ENCODE measurements around the gene MTCL1. TPM values are rescaled to one million over a fixed set of nuclear protein-coding genes. Genes with fewer than 3 reads are reported as not detected.

Gene MTCL1
- total and polyA plus RNA-seq, 12 donors: 0.43 to 12.5 (median 2.1) TPM

DNA sequence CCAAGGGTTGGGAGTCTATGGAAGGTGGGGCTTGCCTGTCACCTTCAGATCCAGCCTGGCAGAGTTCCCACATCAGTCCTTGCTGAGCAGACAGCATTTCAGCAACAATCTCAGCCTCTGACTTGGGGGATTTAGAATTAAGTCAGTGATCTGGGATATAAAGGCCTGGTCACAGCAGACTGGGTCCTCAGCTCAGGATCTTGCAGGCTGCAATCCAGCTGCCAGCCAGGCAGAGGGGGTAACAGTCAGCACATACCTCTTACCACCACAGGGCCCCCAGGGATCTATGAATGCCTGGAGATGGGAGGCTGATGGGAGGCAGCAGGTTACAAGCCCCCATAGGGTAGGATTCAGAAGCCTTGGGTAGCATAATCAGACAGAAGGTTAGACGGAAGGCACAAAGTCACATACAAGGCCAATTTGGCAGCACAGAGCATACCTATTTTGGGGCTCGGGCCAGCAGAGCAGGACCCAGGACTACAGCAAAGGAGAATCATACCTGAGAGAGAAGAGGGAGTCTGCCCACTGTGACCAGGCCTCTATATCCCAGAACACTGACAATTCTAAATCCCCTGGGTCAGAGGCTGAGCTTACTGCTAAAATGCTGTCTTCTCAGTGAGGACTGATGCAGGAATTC lies 163.5 kb downstream of the MTCL1 start:
- no peak overlapping the region for H3K27ac ChIP-seq
- H3K9me3 ChIP-seq (replicated peaks in 1 of 3): no peaks in the 10 kb centered on the region
- DNase-seq: no peak
- no peaks in the 10 kb centered on the region for H3K4me1 ChIP-seq (replicated peaks in 1 of 2)
- intact Hi-C loops (cut with DNase I): no loop called here
- no peak overlapping the region for H3K4me3 ChIP-seq
- H3K27me3 ChIP-seq: no peaks in the 10 kb centered on the region
- H3K36me3 ChIP-seq (replicated peaks in 1 of 2): no peaks in the 10 kb centered on the region
- 79 to 92% (median 82%) methylated on average over 2 of the region's 2 CpGs for WGBS, 4 donors
- TF ChIP-seq, protein P1, sequence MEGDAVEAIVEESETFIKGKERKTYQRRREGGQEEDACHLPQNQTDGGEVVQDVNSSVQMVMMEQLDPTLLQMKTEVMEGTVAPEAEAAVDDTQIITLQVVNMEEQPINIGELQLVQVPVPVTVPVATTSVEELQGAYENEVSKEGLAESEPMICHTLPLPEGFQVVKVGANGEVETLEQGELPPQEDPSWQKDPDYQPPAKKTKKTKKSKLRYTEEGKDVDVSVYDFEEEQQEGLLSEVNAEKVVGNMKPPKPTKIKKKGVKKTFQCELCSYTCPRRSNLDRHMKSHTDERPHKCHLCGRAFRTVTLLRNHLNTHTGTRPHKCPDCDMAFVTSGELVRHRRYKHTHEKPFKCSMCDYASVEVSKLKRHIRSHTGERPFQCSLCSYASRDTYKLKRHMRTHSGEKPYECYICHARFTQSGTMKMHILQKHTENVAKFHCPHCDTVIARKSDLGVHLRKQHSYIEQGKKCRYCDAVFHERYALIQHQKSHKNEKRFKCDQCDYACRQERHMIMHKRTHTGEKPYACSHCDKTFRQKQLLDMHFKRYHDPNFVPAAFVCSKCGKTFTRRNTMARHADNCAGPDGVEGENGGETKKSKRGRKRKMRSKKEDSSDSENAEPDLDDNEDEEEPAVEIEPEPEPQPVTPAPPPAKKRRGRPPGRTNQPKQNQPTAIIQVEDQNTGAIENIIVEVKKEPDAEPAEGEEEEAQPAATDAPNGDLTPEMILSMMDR (IDR thresholded peaks at IDR 0.05): no peak
- no peak for TF ChIP-seq POLR2A (IDR thresholded peaks at IDR 0.05)

DNA sequence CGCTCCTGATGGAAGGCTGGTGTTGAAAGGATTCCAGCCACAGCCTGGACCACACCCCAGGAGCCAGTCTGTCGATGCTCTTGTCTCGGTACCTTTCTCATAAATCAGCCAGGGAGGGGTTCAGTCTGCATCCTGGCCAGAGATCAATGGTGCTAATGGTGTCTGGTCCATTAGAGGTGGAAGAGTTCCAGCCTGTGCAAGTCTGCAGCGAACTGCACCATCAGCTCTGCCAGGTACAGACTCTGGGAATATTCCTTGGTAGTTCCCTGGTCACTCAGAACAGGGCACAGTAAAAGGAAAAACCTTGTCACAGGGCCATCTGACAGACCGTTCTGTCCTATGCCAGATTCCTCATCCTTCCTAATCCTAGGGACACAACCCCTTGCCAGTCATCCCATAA lies 164.3 kb downstream of the MTCL1 start:
- Histone ChIP-seq H3K9me3 (replicated peaks in 1 of 3) (no peaks in the 10 kb centered on the region), H3K36me3 (replicated peaks in 1 of 2) (no peaks in the 10 kb centered on the region), H3K27me3 (no peaks in the 10 kb centered on the region), H3K4me1 (replicated peaks in 1 of 2) (no peaks in the 10 kb centered on the region), H3K27ac (no peak overlapping the region), H3K4me3 (no peak overlapping the region)
- no peak for TF ChIP-seq POLR2A (IDR thresholded peaks at IDR 0.05)
- TF ChIP-seq, protein P1 (IDR thresholded peaks at IDR 0.05): no peak
- WGBS, 4 donors: 76 to 85% (median 78%) methylated on average over 5 of the region's 5 CpGs
- DNase-seq: no peak
- intact Hi-C loops (cut with DNase I): no loop called here

DNA sequence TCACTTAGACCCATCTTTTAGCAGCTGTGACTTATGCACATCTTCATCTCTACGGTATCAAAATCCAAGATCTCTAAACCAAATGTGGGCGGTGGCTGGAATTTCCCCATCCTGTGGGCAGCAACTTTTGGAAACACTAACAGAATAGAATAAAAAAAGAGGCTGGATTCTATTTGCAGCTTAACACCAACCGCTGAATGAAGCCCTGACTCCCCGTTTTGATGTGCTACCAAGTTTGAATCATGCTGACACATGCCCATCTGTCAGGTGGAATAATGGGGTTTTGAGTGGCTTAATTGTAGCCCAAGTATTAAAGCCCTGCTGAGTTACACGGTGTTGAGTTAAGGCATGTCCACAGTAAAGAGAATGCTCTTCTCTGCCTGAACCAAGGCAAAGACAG lies 165.2 kb downstream of the MTCL1 start:
- Histone ChIP-seq H3K27ac (no peak overlapping the region), H3K27me3 (no peaks in the 10 kb centered on the region), H3K36me3 (replicated peaks in 1 of 2) (no peaks in the 10 kb centered on the region), H3K4me3 (no peak overlapping the region), H3K4me1 (replicated peaks in 1 of 2) (no peaks in the 10 kb centered on the region), H3K9me3 (replicated peaks in 1 of 3) (no peaks in the 10 kb centered on the region)
- TF ChIP-seq, protein P1 (IDR thresholded peaks at IDR 0.05): no peak
- no peak for TF ChIP-seq POLR2A (IDR thresholded peaks at IDR 0.05)
- WGBS, 4 donors: 68 to 83% (median 82%) methylated on average over 5 of the region's 5 CpGs
- intact Hi-C loops (cut with DNase I): no loop called here
- no peak for DNase-seq

DNA sequence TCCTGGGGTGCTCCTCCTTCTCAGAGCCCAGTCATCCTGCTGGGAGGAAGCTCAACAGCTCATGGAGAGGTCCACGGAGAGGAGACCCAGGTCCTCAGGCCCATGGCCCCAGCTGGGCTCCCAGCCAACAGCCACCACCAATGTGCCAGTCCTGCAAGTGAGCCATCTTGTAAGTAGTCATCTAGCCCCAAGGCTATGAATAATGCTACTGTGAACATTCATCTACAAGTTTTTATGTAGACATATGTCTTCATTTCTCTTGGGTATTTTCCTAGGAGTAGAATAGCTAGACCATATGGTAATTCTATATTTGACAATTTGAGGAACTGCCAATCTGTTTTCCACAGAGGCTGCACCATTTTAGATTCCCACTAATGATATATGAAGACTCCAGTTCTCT lies 166.1 kb downstream of the MTCL1 start:
- Histone ChIP-seq H3K36me3 (replicated peaks in 1 of 2) (no peaks in the 10 kb centered on the region), H3K27ac (no peak overlapping the region), H3K4me1 (replicated peaks in 1 of 2) (no peaks in the 10 kb centered on the region), H3K4me3 (no peak overlapping the region), H3K9me3 (replicated peaks in 1 of 3) (no peaks in the 10 kb centered on the region), H3K27me3 (no peaks in the 10 kb centered on the region)
- DNase-seq: no peak
- 60 to 73% (median 67%) methylated on average over 1 of the region's 1 CpG; no CpG with 5 or more reads in 1 of the 4 donors for WGBS, 4 donors
- intact Hi-C loops (cut with DNase I): no loop called here
- TF ChIP-seq, protein P1 (IDR thresholded peaks at IDR 0.05): no peak
- TF ChIP-seq POLR2A (IDR thresholded peaks at IDR 0.05): no peak

Data from adrenal gland (tissue), 12 donors.